ENCODE data around the gene COQ10A. TPM values are rescaled to one million over a fixed set of nuclear protein-coding genes. Genes with fewer than 3 reads are reported as not detected.

Gene COQ10A
- total and polyA plus RNA-seq, 2 of the 8 experiments (the other 6 are each of a cell fraction or from before 2014, with no cell fraction given), result 21.8 to 42.9 TPM

- H3K9ac ChIP-seq (replicated peaks in 1 of 4; ENCODE audit: extremely low read depth in 1 of 4, low read depth in 3 of 4, low read length in 3 of 4), result no peak overlapping the region
- H2BK15ac ChIP-seq (ENCODE audit: low read length), result no peak overlapping the region
- H3K79me1 ChIP-seq (ENCODE audit: low read depth, low read length), result no peaks in the 10 kb centered on the region
- peaks cover 0 to 6% of the 10 kb centered on the region in 2 experiments for H4K20me1 ChIP-seq (replicated peaks in 1 of 2; ENCODE audit: control insufficient read depth in 1 of 2, insufficient read depth in 2 of 2, low read length in 2 of 2)
- no peaks in the 10 kb centered on the region for H3K4me1 ChIP-seq (replicated peaks in 1 of 4; ENCODE audit: control insufficient read depth in 3 of 4, insufficient read depth in 4 of 4, low read length in 3 of 4)
- H3K4me2 ChIP-seq (ENCODE audit: insufficient read depth in 1 of 2, low read depth in 2 of 2, low read length in 2 of 2), result no peak overlapping the region
- 0 out of 2 replicates have a peak overlapping the region, but pooled peaks have one; percentile 5 for H2BK5ac ChIP-seq (ENCODE audit: low read depth, low read length)
- peaks cover 42 to 78% (median 70%) of the 10 kb centered on the region in 4 experiments for H3K36me3 ChIP-seq (ENCODE audit: control insufficient read depth in 2 of 4, insufficient read depth in 4 of 4, low read length in 3 of 4)
- no peak overlapping the region for H2AK5ac ChIP-seq (ENCODE audit: low read depth, low read length)
- H3K9me3 ChIP-seq (ENCODE audit: insufficient read depth in 2 of 2, low read depth in 1 of 2, low read length in 1 of 2), result no peaks in the 10 kb centered on the region
- no peak overlapping the region for H3K56ac ChIP-seq (replicated peaks; ENCODE audit: insufficient read length, low read depth, low read length)
- H4K91ac ChIP-seq (replicated peaks; ENCODE audit: insufficient read length, low read length), result no peak overlapping the region
- no peak overlapping the region for H2AFZ ChIP-seq (ENCODE audit: low read length)
- no peak overlapping the region for H3K14ac ChIP-seq (ENCODE audit: insufficient read length)
- POLR2A ChIA-PET (ENCODE audit: partially characterized antibody), result interaction anchor here (0.5 to 5.6 kb wide), 11 partner anchors 8 to 169 kb away, joined by 3 to 26 read pairs (median 5); partner anchors contain the start of genes ANKRD52, ERBB3 and MYL6
- no peak for DNase-seq (ENCODE audit: low read depth in 1 of 2, low spot score in 2 of 2)
- no peak for FAIRE-seq
- no peak overlapping the region for H4K8ac ChIP-seq (ENCODE audit: extremely low read depth, insufficient read depth, low read length)
- CTCF ChIA-PET (ENCODE audit: partially characterized antibody), result interaction anchor here (0.9 to 4.5 kb wide), 7 partner anchors 9 to 58 kb away, joined by 3 to 33 read pairs (median 3); partner anchors contain the start of genes ANKRD52, RNF41 and SMARCC2
- H3K27me3 ChIP-seq (replicated peaks in 1 of 4; ENCODE audit: control insufficient read depth in 3 of 4, extremely low read depth in 1 of 4, insufficient read depth in 3 of 4, low read length in 3 of 4), result no peaks in the 10 kb centered on the region
- no peak overlapping the region for H3K27ac ChIP-seq (ENCODE audit: low read depth, low read length)
- H3K23ac ChIP-seq (ENCODE audit: insufficient read length), result no peak overlapping the region
- WGBS, 2 experiments (ENCODE audit: extremely low coverage in 1 of 2, insufficient coverage in 1 of 2, insufficient read length in 1 of 2, insufficient replicate concordance in 2 of 2, low coverage in 1 of 2, low lambda C conversion rate in 2 of 2, missing lambda C conversion rate in 1 of 2), result 97% methylated on average over 8 of the region's 8 CpGs; no CpG with 5 or more reads in 1 of the 2 experiments
- no peak overlapping the region for H3K4ac ChIP-seq (replicated peaks; ENCODE audit: insufficient read length, low read depth, low read length)
- no peak overlapping the region for H2BK12ac ChIP-seq (ENCODE audit: low read depth, low read length)
- no peaks in the 10 kb centered on the region for H3K23me2 ChIP-seq (ENCODE audit: low read depth, low read length)
- H3K4me3 ChIP-seq (ENCODE audit: extremely low read depth in 1 of 4, insufficient read depth in 2 of 4, low read depth in 3 of 4, low read length in 4 of 4), result no peak overlapping the region
- H4K5ac ChIP-seq (ENCODE audit: insufficient read length, low read depth, low read length), result no peak overlapping the region
- H2BK120ac ChIP-seq (replicated peaks; ENCODE audit: low read depth, low read length), result no peak overlapping the region
- no peak overlapping the region for H2BK20ac ChIP-seq (ENCODE audit: low read length)
- H3K79me2 ChIP-seq (ENCODE audit: control insufficient read depth in 1 of 2, insufficient read depth in 2 of 2, low read length in 2 of 2), result no peaks in the 10 kb centered on the region
- no peak overlapping the region for H3K18ac ChIP-seq (ENCODE audit: extremely low read depth, low read length)
- no peak for TF ChIP-seq JUN (IDR thresholded peaks at IDR 0.05; ENCODE audit: low read depth, low read length)
- no peak for TF ChIP-seq SP4 (IDR thresholded peaks at IDR 0.05; ENCODE audit: low read length)
- TF ChIP-seq YY1 (IDR thresholded peaks at IDR 0.05; ENCODE audit: low read depth, low read length), result no peak
- TF ChIP-seq SP2 (IDR thresholded peaks at IDR 0.05; ENCODE audit: low read length), result no peak
- TF ChIP-seq, protein P1, sequence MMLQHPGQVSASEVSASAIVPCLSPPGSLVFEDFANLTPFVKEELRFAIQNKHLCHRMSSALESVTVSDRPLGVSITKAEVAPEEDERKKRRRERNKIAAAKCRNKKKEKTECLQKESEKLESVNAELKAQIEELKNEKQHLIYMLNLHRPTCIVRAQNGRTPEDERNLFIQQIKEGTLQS (IDR thresholded peaks at IDR 0.05; ENCODE audit: insufficient read depth, low read depth, low read length), result no peak
- TF ChIP-seq EP300 (IDR thresholded peaks at IDR 0.05; ENCODE audit: borderline replicate concordance in 1 of 2, low read depth in 2 of 2, low read length in 2 of 2), result no peak
- no peak for TF ChIP-seq NANOG (IDR thresholded peaks at IDR 0.05; ENCODE audit: insufficient read depth, low read depth, low read length, poor library complexity, severe bottlenecking)
- TF ChIP-seq ASH2L (IDR thresholded peaks at IDR 0.05; ENCODE audit: low read length), result no peak
- TF ChIP-seq BACH1 (IDR thresholded peaks at IDR 0.05; ENCODE audit: low read length), result no peak
- no peak for TF ChIP-seq CTBP2 (IDR thresholded peaks at IDR 0.05; ENCODE audit: borderline replicate concordance, insufficient read depth, insufficient read length, low read length)
- no peak for TF ChIP-seq SP1 (IDR thresholded peaks at IDR 0.05; ENCODE audit: low read depth, low read length)
- no peak for TF ChIP-seq RFX5 (IDR thresholded peaks at IDR 0.05; ENCODE audit: borderline replicate concordance, low read depth, low read length)
- no peak for TF ChIP-seq RAD21 (IDR thresholded peaks at IDR 0.05 in 1 of 2, conservative IDR thresholded peaks at IDR 0.05 in 1 of 2; ENCODE audit: low read depth in 2 of 2, low read length in 2 of 2)
Observed at GRCh38 chr12:56248711-56249110, 18.0 kb upstream of the COQ10A start.
